Measurements from ENCODE around the gene PRKG1. TPM values are rescaled to one million over a fixed set of nuclear protein-coding genes. Genes with fewer than 3 reads are reported as not detected.

Gene PRKG1
- total and polyA plus RNA-seq, 4 donors: 0.46 to 5.1 (median 1.5) TPM

- no peak overlapping the region for H3K27ac ChIP-seq (ENCODE audit: low read depth in 1 of 2, low read length in 2 of 2)
- no peak overlapping the region for H3K9ac ChIP-seq (ENCODE audit: low read depth in 1 of 2, low read length in 2 of 2)
- no peaks in the 10 kb centered on the region for H3K36me3 ChIP-seq (ENCODE audit: control insufficient read depth in 4 of 4, insufficient read depth in 3 of 4, low read depth in 1 of 4, low read length in 3 of 4)
- no peaks in the 10 kb centered on the region for H3K9me3 ChIP-seq (ENCODE audit: control insufficient read depth in 4 of 4, low read length in 3 of 4)
- no peak overlapping the region for H3K4me3 ChIP-seq (ENCODE audit: low read depth in 1 of 3, low read length in 3 of 3)
- H3K4me1 ChIP-seq (ENCODE audit: control insufficient read depth in 4 of 4, insufficient read depth in 4 of 4, low read length in 3 of 4): no peaks in the 10 kb centered on the region
- TF ChIP-seq RXRA (IDR thresholded peaks at IDR 0.05): no peak
- DNase-seq (ENCODE audit: low spot score): no peak
- H3K27me3 ChIP-seq (ENCODE audit: control insufficient read depth in 4 of 4, insufficient read depth in 4 of 4, low read length in 3 of 4): no peaks in the 10 kb centered on the region
Observed at GRCh38 chr10:51031950-51032349, 42.3 kb upstream of the PRKG1 start.

- Histone ChIP-seq H3K27ac (ENCODE audit: low read depth in 1 of 2, low read length in 2 of 2) (no peak overlapping the region), H3K27me3 (ENCODE audit: control insufficient read depth in 4 of 4, insufficient read depth in 4 of 4, low read length in 3 of 4) (no peaks in the 10 kb centered on the region), H3K9me3 (ENCODE audit: control insufficient read depth in 4 of 4, low read length in 3 of 4) (no peaks in the 10 kb centered on the region), H3K9ac (ENCODE audit: low read depth in 1 of 2, low read length in 2 of 2) (no peak overlapping the region), H3K4me3 (ENCODE audit: low read depth in 1 of 3, low read length in 3 of 3) (no peak overlapping the region), H3K36me3 (ENCODE audit: control insufficient read depth in 4 of 4, insufficient read depth in 3 of 4, low read depth in 1 of 4, low read length in 3 of 4) (no peaks in the 10 kb centered on the region), H3K4me1 (ENCODE audit: control insufficient read depth in 4 of 4, insufficient read depth in 4 of 4, low read length in 3 of 4) (no peaks in the 10 kb centered on the region)
- no peak for DNase-seq (ENCODE audit: low spot score)
- 94% methylated on average over 4 of the region's 4 CpGs for WGBS
- TF ChIP-seq SP1 (IDR thresholded peaks at IDR 0.05) (no peak), EGR1 (IDR thresholded peaks at IDR 0.05; ENCODE audit: low read depth in 2 of 2) (no peak), HNF4A (conservative IDR thresholded peaks at IDR 0.05) (no peak), TAF1 (conservative IDR thresholded peaks at IDR 0.05) (no peak), GABPA (IDR thresholded peaks at IDR 0.05 in 1 of 2, conservative IDR thresholded peaks at IDR 0.05 in 1 of 2) (no peak), REST (IDR thresholded peaks at IDR 0.05) (no peak), RAD21 (IDR thresholded peaks at IDR 0.05) (no peak), ZBTB33 (IDR thresholded peaks at IDR 0.05) (no peak), CTCF (IDR thresholded peaks at IDR 0.05; ENCODE audit: low read depth, low read length, missing input control) (no peak), HNF4G (IDR thresholded peaks at IDR 0.05) (no peak), RXRA (IDR thresholded peaks at IDR 0.05) (no peak), MAX (IDR thresholded peaks at IDR 0.05) (no peak), FOXA2 (IDR thresholded peaks at IDR 0.05) (no peak), JUND (IDR thresholded peaks at IDR 0.05) (no peak), NR2F2 (IDR thresholded peaks at IDR 0.05) (no peak), YY1 (IDR thresholded peaks at IDR 0.05) (no peak)
Observed at GRCh38 chr10:51034769-51035168, 39.5 kb upstream of the PRKG1 start.
